GM21786 (cell line): ENCODE results near the gene ADORA2A.

Experiments
- ATAC-seq: cut with Tn5 transposase; IDR thresholded peaks from one replicate; pipeline ENCODE4 v1.9.1; 2021; ENCODE audit not compliant: unreplicated experiment

Gene ADORA2A

GRCh38 chr22:24445481-24446259, 18.3 kb downstream of the ADORA2A start:
- no peak for ATAC-seq

DNA sequence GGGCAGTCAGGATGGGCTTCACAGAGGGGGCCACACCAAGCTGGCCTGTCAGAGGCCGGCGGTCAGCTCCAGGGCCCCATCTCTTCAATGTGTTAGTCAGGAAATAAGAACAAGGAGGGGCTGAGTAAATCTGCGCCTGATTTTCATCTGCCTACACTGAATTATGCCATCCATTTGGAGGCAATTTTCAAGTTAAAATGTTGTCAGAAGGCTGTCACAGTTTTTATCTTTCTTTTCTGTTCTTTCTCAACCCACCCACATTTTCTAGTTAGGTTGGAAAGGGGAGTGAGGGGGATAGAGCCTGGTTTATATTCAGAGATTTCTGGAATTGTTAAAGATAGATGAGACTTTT, 18.8 kb downstream of the ADORA2A start:
- ATAC-seq = no peak

DNA sequence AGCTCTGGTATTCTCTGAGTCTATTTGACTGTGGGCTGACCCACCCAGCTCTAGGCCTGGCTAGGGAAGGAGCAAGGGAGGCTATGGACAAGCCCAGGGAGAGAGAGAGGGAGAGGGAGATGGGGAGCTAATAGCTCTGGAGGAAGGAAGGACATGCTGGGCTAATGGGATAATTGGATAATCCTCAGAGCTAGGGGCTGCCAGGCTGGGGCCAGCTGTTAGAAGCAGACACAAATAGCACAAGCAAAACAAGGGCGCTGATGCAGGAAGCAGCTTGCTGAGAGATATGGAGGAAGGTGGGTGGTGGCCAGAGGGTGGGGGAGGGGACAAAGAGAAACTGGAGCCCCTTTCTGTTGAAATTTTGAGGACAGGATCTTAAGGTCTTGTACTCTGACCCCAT, 23.2 kb downstream of the ADORA2A start:
- ATAC-seq = no peak

DNA sequence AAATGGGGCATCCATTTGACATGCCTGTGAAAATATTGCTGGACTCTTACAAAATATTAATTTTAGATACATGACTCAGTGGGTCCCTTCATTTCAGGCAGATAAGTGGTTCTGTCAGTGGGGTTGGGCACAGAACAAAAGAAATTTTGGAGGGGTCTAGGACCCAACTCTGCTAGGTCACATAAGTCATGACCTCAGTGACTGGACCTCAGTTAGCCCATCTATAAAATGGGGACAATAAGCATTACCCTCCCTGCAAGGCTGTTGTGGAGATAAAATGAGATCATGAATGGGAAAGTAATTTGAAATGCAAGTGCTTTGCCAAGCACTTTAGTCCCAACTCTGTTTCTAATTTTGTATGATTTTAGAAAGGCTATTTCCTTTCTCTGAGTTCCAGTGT, 23.8 kb downstream of the ADORA2A start:
- no peak for ATAC-seq

GRCh38 chr22:24453853-24454252, 26.5 kb downstream of the ADORA2A start:
- ATAC-seq = no peak

DNA sequence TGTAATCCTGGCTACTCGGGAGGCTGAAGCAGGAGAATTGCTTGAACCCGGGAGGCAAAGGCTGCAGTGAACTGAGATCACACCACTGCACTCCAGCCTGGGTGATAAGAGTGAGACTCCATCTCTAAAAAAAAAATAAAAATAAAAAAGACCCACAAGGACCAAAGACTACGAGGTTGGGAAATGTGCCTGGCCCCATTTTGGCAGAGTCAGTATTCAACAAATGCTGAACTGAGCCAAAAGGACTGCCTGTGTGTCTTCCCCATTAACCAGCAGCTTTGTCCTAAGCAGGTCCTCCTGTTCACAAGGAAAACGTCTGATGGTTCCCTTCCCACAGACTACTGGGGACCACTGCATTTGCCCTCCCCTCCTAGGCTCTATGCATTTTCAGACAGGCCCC, 27.6 kb downstream of the ADORA2A start:
- ATAC-seq = no peak

- ATAC-seq = no peak
Measured at GRCh38 chr22:24455751-24456426, 28.5 kb downstream of the ADORA2A start.

DNA sequence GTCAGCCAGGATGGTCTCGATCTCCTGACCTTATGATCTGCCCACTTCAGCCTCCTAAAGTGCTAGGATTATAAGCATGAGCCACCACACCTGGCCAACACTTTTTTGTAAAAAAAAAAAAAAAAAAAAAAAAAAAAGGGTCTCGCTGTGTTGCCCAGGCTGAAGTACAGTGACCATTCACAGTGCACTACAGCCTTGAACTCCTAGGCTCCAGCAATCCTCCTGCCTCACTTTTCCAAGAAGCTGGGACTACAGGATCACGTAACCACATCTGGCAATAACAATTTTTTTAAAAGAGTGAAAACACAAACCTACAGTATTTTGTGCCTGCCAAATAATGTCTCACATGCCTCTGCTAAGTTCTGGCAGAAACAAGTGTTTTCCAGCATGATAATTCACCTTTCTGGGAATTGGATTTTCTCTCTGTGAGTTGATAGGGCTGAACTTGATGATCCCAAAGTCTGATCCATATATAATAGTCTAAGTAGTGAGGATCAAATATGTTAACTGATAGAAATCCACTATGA, 30.6 kb downstream of the ADORA2A start:
- ATAC-seq = no peak

GRCh38 chr22:24459911-24460310, 32.5 kb downstream of the ADORA2A start:
- no peak for ATAC-seq

DNA sequence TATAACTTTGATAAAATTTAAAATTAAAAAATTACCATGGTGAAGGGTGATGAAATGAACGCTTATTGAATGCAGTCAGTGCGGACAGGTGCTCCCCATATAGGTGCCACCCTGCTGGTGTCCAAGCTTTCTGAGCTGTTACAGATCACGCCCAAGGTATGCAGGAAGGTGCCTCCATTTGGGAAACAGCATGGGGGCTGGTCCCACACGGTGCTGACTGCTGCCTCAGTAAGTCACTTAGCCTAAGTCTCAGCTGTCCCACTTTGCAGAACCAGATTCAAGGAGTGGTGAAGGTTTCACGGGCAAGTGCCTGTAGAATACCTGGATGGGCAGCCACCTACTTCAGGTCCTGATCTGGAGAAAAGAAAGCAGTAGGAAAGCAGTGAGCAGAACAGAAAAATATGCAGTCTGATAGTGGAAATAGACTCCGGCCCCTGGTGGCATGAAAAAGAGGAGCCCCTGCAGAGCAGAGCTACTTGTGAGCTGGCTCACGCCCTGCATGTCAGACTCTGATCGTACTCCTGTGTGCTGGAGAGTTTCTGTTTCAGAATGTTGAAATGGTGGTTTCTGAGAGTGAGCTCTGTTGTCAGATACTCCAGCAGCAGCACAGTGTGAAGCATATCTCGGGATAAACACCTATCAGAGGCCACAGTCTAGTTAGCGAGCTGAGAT, 33.2 kb downstream of the ADORA2A start:
- ATAC-seq = no peak

GRCh38 chr22:24463071-24463760, 35.8 kb downstream of the ADORA2A start:
- no peak for ATAC-seq

DNA sequence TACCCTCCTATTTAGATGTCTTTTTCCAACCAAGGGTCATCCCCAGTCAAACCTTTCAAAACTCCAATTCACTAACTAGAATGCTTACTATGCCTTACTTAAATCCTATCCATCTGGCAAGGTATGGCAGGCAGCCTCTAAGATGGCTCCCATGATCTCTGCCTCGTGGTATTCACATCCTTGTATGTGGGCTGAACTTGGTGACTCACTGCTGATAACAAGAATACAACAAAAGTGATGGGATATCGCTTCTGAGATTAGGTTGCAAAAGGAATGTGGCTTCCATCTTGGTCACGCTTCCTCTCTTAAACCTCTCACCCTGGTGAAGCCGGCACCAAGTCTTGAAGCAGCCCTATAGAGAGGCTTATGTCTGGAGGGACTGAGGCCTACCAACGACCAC, 38.2 kb downstream of the ADORA2A start:
- ATAC-seq = no peak

GRCh38 chr22:24465975-24466374, 38.6 kb downstream of the ADORA2A start:
- no peak for ATAC-seq

DNA sequence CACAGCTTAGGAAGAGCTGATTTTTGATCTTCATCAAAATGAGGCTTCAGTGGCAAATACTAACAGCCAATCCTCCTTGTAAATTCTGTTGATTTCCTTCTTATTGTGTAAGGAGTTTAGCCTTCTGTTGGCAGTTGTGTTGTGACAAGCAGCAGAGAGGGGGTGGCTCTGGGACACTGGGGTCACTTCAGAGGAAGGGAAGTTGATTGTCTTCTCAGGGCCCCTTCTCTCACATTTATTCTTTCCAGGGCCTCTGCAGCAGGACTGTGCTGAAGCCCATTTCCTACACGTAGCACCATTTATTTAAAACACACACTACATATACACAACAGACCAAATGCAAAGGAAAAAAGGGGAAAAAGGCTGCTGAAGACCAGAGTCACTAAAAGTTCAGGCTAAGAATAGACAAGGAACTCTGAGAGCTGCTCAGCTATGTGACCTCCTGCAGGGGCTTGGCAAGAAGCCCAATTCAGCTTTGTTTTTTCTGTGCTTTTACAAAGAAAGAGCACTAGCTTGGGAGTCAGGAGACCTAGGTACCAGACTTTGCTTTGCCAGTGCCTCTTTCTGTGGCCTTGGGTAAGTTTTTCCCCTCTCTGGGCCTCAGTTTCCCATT, 39.4 kb downstream of the ADORA2A start:
- ATAC-seq = no peak

- no peak for ATAC-seq
Measured at GRCh38 chr22:24467340-24467739, 39.9 kb downstream of the ADORA2A start.

DNA sequence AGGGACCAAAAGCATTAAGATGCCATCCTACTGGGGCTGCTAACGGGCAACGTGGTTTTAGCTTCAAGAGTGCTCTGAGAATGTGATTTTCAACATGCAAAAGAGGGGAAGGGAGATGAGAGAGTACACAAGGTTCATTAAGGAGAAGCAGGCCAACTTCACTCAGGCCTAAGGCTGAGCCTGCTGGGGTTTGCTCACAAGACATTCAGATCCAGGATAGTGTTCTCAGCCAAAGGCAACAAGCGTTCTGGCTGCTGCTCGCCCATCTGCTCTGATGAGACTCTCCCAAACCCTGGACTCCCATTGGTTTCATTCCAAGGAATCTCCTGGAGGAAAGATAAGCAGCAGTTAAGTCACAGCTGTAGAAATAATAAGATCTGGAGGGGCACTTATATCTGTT, 44.2 kb downstream of the ADORA2A start:
- no peak for ATAC-seq

DNA sequence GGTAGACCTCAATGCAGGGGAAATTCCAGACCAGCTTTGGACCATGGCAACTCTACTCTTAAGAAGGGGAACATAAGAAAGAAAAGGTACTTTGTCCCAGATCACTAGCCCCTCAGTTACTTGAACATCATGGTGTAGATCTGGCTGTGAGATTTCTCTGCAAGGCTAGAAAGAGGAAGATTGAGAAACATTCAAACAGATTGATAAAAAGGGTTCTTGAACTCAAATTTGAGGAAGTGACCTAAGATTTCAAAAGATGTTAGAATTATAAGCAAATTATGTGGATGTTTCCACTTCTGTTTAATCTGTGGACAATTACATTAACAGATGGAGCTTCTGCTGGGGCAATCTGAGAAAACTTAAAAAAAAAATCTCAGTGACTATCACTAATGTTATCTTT, 45.9 kb downstream of the ADORA2A start:
- no peak for ATAC-seq

- no peak for ATAC-seq
Measured at GRCh38 chr22:24474221-24474620, 46.8 kb downstream of the ADORA2A start.

- no peak for ATAC-seq
Measured at GRCh38 chr22:24474649-24475255, 47.4 kb downstream of the ADORA2A start.

DNA sequence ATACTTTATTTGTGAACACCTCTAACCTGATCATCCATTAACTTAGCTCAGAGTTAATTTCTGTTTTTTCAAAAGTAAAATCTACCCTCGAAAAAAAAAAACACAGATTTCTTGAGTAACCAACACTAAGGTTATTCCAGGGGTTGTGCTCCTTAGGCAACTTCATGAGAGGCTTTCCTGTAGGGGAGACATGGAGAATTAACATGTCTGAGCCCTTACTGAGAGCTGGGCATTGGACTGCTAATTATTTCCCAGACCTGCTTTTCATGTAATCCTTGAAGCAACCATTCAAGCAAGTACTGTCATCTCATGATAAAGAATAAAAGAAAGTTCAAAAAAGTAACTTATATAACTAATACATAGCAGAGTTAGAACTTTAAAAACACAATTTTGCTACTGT, 54.2 kb downstream of the ADORA2A start:
- no peak for ATAC-seq

DNA sequence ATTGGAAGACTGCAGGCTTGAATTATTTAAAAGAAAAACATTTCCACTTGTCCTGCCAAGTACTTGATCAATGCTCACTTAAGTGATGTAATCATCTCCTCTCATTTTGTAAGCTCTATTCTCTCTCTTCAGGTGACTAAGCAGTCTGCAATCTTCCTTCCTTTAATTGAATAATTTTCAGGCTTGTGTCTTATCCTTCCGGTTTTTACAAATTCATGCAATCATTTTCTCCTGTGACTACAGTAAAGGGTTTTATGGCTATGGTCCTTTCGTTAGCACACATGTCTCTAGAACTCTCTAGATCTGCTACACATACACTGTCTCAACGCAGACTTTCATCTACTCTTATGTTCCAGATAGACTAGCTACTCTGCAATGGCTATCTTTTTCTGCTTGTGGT, 55.2 kb downstream of the ADORA2A start:
- no peak for ATAC-seq
